ENCODE data around the gene SLC38A5. TPM values are rescaled to one million over a fixed set of nuclear protein-coding genes. Genes with fewer than 3 reads are reported as not detected.
"Not testable (repeated sequence)": the region's sequence is repeated elsewhere in the genome, so short reads cannot be mapped to it uniquely, and the experiment has no call there.

The SLC38A5 gene
- 73.9 and 93.1 TPM in 2 replicates for total RNA-seq

GRCh38 chrX:48470110-48470832 is at the start of gene SLC38A5:
TSS of gene SLC38A5 (minus strand) at chrX:48470260. CDS start at chrX:48467924, 2,336 bp downstream.
- intact Hi-C loops (cut with micrococcal nuclease), result loop anchor here (10.0 kb wide), 1 partner anchor 385 kb away; no protein-coding TSS in a partner anchor

GRCh38 chrX:48519481-48519880 is 49.4 kb upstream of the SLC38A5 start:
- intact Hi-C loops (cut with micrococcal nuclease), result not testable (repeated sequence)

GRCh38 chrX:48516987-48517386 is 46.9 kb upstream of the SLC38A5 start:
- intact Hi-C loops (cut with micrococcal nuclease), result no loop called here

GRCh38 chrX:48516285-48516684 is 46.2 kb upstream of the SLC38A5 start:
- intact Hi-C loops (cut with micrococcal nuclease), result no loop called here

- intact Hi-C loops (cut with micrococcal nuclease), result no loop called here
Observed at GRCh38 chrX:48515842-48516241, 45.8 kb upstream of the SLC38A5 start.

GRCh38 chrX:48514868-48515460 is 44.9 kb upstream of the SLC38A5 start:
- intact Hi-C loops (cut with micrococcal nuclease), result no loop called here

- intact Hi-C loops (cut with micrococcal nuclease), result no loop called here
Observed at GRCh38 chrX:48514126-48514806, 44.2 kb upstream of the SLC38A5 start.

GRCh38 chrX:48513670-48514069 is 43.6 kb upstream of the SLC38A5 start:
- intact Hi-C loops (cut with micrococcal nuclease), result no loop called here

GRCh38 chrX:48512371-48512935 is 42.4 kb upstream of the SLC38A5 start:
- intact Hi-C loops (cut with micrococcal nuclease), result no loop called here

GRCh38 chrX:48511560-48511959 is 41.5 kb upstream of the SLC38A5 start:
- intact Hi-C loops (cut with micrococcal nuclease), result no loop called here

GRCh38 chrX:48509619-48510018 is 39.6 kb upstream of the SLC38A5 start:
- intact Hi-C loops (cut with micrococcal nuclease), result loop anchor here (5.0 kb wide), 1 partner anchor 293 kb away; the partner anchor contains the start of gene HDAC6

- intact Hi-C loops (cut with micrococcal nuclease), result loop anchor here (5.0 kb wide), 1 partner anchor 293 kb away; the partner anchor contains the start of gene HDAC6
Observed at GRCh38 chrX:48509245-48509590, 39.2 kb upstream of the SLC38A5 start.

GRCh38 chrX:48508400-48509244 is 38.6 kb upstream of the SLC38A5 start, which contains the start of gene PORCN:
TSS of gene PORCN (plus strand) at chrX:48508992. CDS start at chrX:48509821, 829 bp downstream.
- intact Hi-C loops (cut with micrococcal nuclease), result loop anchor here (1.0 to 5.0 kb wide), 5 partner anchors 13 to 294 kb away; partner anchors contain the start of genes EBP, FTSJ1, HDAC6 and RBM3

GRCh38 chrX:48507246-48507645 is 37.2 kb upstream of the SLC38A5 start:
- intact Hi-C loops (cut with micrococcal nuclease), result loop anchor here (5.0 kb wide), 1 partner anchor 295 kb away; the partner anchor contains the start of gene HDAC6

- intact Hi-C loops (cut with micrococcal nuclease), result loop anchor here (5.0 kb wide), 1 partner anchor 297 kb away; the partner anchor contains the start of gene HDAC6
Observed at GRCh38 chrX:48505481-48505880, 35.4 kb upstream of the SLC38A5 start.

GRCh38 chrX:48504261-48504660 is 34.2 kb upstream of the SLC38A5 start:
- intact Hi-C loops (cut with micrococcal nuclease), result no loop called here

GRCh38 chrX:48498374-48498809 is 28.3 kb upstream of the SLC38A5 start:
- intact Hi-C loops (cut with micrococcal nuclease), result no loop called here

GRCh38 chrX:48497871-48498270 is 27.8 kb upstream of the SLC38A5 start:
- intact Hi-C loops (cut with micrococcal nuclease), result no loop called here

- intact Hi-C loops (cut with micrococcal nuclease), result no loop called here
Observed at GRCh38 chrX:48496660-48497059, 26.6 kb upstream of the SLC38A5 start.

GRCh38 chrX:48493890-48494364 is 23.9 kb upstream of the SLC38A5 start:
- intact Hi-C loops (cut with micrococcal nuclease), result loop anchor here (1.0 kb wide), 1 partner anchor 411 kb away; no protein-coding TSS in a partner anchor
